ENCODE data around the gene TENT4B.
"Not testable (repeated sequence)": the region's sequence is repeated elsewhere in the genome, so short reads cannot be mapped to it uniquely, and the experiment has no call there.

TENT4B gene

GRCh38 chr16:50234771-50235556, 81.9 kb downstream of the TENT4B start:
- DNase-seq = no peak

- DNase-seq = no peak
Measured at GRCh38 chr16:50235581-50235980, 82.5 kb downstream of the TENT4B start.

GRCh38 chr16:50238314-50238713, 85.2 kb downstream of the TENT4B start:
- DNase-seq = no peak

- DNase-seq = no peak
Measured at GRCh38 chr16:50238868-50239301, 85.8 kb downstream of the TENT4B start.

- DNase-seq = not testable (repeated sequence)
Measured at GRCh38 chr16:50243024-50243423, 89.9 kb downstream of the TENT4B start.

GRCh38 chr16:50244140-50244503, 91.0 kb downstream of the TENT4B start:
- DNase-seq = no peak

- DNase-seq = peak; percentile 39
Measured at GRCh38 chr16:50244504-50245416, 91.7 kb downstream of the TENT4B start.

- DNase-seq = peak; percentile 63
Measured at GRCh38 chr16:50245417-50246298, 92.6 kb downstream of the TENT4B start.

GRCh38 chr16:50246299-50247122, 93.4 kb downstream of the TENT4B start:
- DNase-seq = peak; percentile 74

- DNase-seq = no peak
Measured at GRCh38 chr16:50247123-50247905, 94.2 kb downstream of the TENT4B start.

GRCh38 chr16:50247906-50248608, 95.0 kb downstream of the TENT4B start:
- DNase-seq = no peak

GRCh38 chr16:50248845-50249244, 95.7 kb downstream of the TENT4B start:
- no peak for DNase-seq

GRCh38 chr16:50251375-50252081, 98.4 kb downstream of the TENT4B start:
- DNase-seq = no peak

- no peak for DNase-seq
Measured at GRCh38 chr16:50252082-50252611, 99.0 kb downstream of the TENT4B start.

- no peak for DNase-seq
Measured at GRCh38 chr16:50252874-50253513, 99.9 kb downstream of the TENT4B start.

GRCh38 chr16:50253514-50253910, 100.4 kb downstream of the TENT4B start:
- DNase-seq = no peak

- DNase-seq = no peak
Measured at GRCh38 chr16:50254072-50254471, 101.0 kb downstream of the TENT4B start.

GRCh38 chr16:50255538-50255937, 102.4 kb downstream of the TENT4B start:
- no peak for DNase-seq
